ENCODE data around the gene MYBPC1.

- TF ChIP-seq CTCF (CRISPR knock-in tag; IDR thresholded peaks at IDR 0.05) (no peak), POLR2AphosphoS5 (IDR thresholded peaks at IDR 0.05; ENCODE audit: low read depth, low read length) (no peak), ZBTB49 (CRISPR knock-in tag; IDR thresholded peaks at IDR 0.05; ENCODE audit: borderline replicate concordance) (no peak), ZBTB33 (CRISPR knock-in tag; IDR thresholded peaks at IDR 0.05) (no peak), ZNF281 (CRISPR knock-in tag; IDR thresholded peaks at IDR 0.05; ENCODE audit: borderline replicate concordance) (no peak), MZF1 (CRISPR knock-in tag; IDR thresholded peaks at IDR 0.05; ENCODE audit: borderline replicate concordance) (no peak), ZNF275 (CRISPR knock-in tag; IDR thresholded peaks at IDR 0.05; ENCODE audit: borderline replicate concordance) (no peak)
Observed at GRCh38 chr12:101567918-101568317, 26.9 kb upstream of the MYBPC1 start.
